Spleen (tissue), 11 donors: ENCODE measurements around the gene NPHP4. TPM values are rescaled to one million over a fixed set of nuclear protein-coding genes. Genes with fewer than 3 reads are reported as not detected.

Experiments used
- DNase-seq: peaks from one replicate; pipeline ENCODE4 v3.0.0-alpha.2; 2020
- H3K27ac ChIP-seq, 8 donors: fragments of 200-600 bp; sonication (generic) in 7 of 8; 1 replicate in 4 of 8; 2 replicates in 4 of 8; pipeline versions ENCODE4 v1.5.0 to v1.8.0; 2016 to 2021; ENCODE audit warnings: inconsistent platforms in 4 of 8, mild to moderate bottlenecking in 4 of 8, moderate library complexity in 1 of 8
- H3K27me3 ChIP-seq, 7 donors: fragments of 200-600 bp; sonication (generic) in 6 of 7; replicated peaks in 1 of 7; 1 replicate in 4 of 7; 2 replicates in 3 of 7; pipeline versions ENCODE4 v1.5.0 to v1.8.0; 2016 to 2021; ENCODE audit warnings: inconsistent platforms in 3 of 7, mild to moderate bottlenecking in 1 of 7
- H3K36me3 ChIP-seq, 6 donors: fragments of 200-600 bp; sonication (generic) in 5 of 6; 1 replicate in 4 of 6; 2 replicates in 2 of 6; pipeline versions ENCODE4 v1.5.0 to v1.8.0; 2016 to 2021; ENCODE audit warnings: inconsistent platforms in 2 of 6
- H3K4me1 ChIP-seq, 6 donors: fragments of 200-600 bp; sonication (generic) in 5 of 6; 1 replicate in 3 of 6; 2 replicates in 3 of 6; pipeline versions ENCODE4 v1.5.0 to v1.8.0; 2016 to 2021; ENCODE audit warnings: inconsistent platforms in 3 of 6
- H3K4me3 ChIP-seq, 8 donors: fragments of 200-600 bp; sonication (generic) in 7 of 8; 1 replicate in 4 of 8; 2 replicates in 4 of 8; pipeline versions ENCODE4 v1.5.0 to v1.8.0; 2016 to 2021; ENCODE audit warnings: inconsistent platforms in 4 of 8, mild to moderate bottlenecking in 4 of 8, moderate library complexity in 2 of 8
- H3K9me3 ChIP-seq, 8 donors: fragments of 200-600 bp; sonication (generic) in 7 of 8; 1 replicate in 4 of 8; 2 replicates in 4 of 8; pipeline versions ENCODE4 v1.5.0 to v1.8.0; 2016 to 2021; ENCODE audit warnings: inconsistent platforms in 4 of 8
- POLR2A ChIP-seq, 3 donors: fragments of 450-650 bp; IDR thresholded peaks; one replicate each; pipeline ENCODE4 v1.5.1; 2017; ENCODE audit warnings: antibody characterized with exemption in 3 of 3, mild to moderate bottlenecking in 1 of 3
- POLR2AphosphoS5 ChIP-seq, 3 donors: sonication (generic); formaldehyde crosslinking; IDR thresholded peaks; one replicate each; pipeline ENCODE4 v1.5.1; 2017; ENCODE audit warnings: antibody characterized with exemption in 3 of 3
- WGBS, 5 donors: extraction: QIAGEN DNeasy Blood & Tissue Kit in 3 of 5; methylation state at CpG; one replicate each; pipeline versions ENCODE4 v1.1.5 to v1.1.7; 2013 to 2018; 5-methylcytosine and 5-hydroxymethylcytosine counted together
- intact Hi-C: fragments of 100-400 bp; cut with DNase I; formaldehyde crosslinking; loops from one replicate; pipeline ENCODE4 v1.15.0; 2023; ENCODE audit warnings: low total_unique reads
- polyA plus RNA-seq, 3 donors: library from polyadenylated mRNA; stranded (reverse); fragments of 200-250 nt; gene quantifications; one replicate each; pipeline ENCODE4 v1.2.1, GENCODE V29; 2013
- total RNA-seq, 7 donors: library from RNA; depleted of rRNA in 3 of 7; stranded (reverse); fragments of >200 nt in 3 of 7; fragmentation: NEBNext Ultra II Directional in 4 of 7; extraction: Animal tissue kit (Norgen Biotek cat#: 25700) in 4 of 7; gene quantifications; one replicate each; pipeline versions ENCODE4 v1.1.0 to v1.2.1, GENCODE V29; 2016 to 2021
- TF ChIP-seq, protein P1 (sequence below), 11 experiments: fragments of 200-600 bp in 7 of 11; fragments of 450-650 bp in 4 of 11; sonication (generic) in 4 of 11; IDR thresholded peaks in 8 of 11; conservative IDR thresholded peaks in 3 of 11; 1 replicate in 7 of 11; 2 replicates in 4 of 11; pipeline versions ENCODE4 v1.4.0 to v1.8.0; 2016 to 2021; ENCODE audit warnings: antibody characterized with exemption in 11 of 11, inconsistent platforms in 4 of 11, mild to moderate bottlenecking in 1 of 11
- donor health status: healthy with polysubstance abuse.
- donor health status: DM: no; HTN: no; CAD: no; lungs with moderate emphysema.
- donor health status: DM: no; HTN: no; CAD: no.
- donor health status: Bipolar disorder and iron deficiency.
- donor health status: healthy.
- donor health status: DM: no; HTN: no; CAD: no.
- donor health status: DM: yes; HTN: yes; CAD: no.

Gene NPHP4
- total and polyA plus RNA-seq, 10 donors: 1.2 to 17.5 (median 9.4) TPM

DNA sequence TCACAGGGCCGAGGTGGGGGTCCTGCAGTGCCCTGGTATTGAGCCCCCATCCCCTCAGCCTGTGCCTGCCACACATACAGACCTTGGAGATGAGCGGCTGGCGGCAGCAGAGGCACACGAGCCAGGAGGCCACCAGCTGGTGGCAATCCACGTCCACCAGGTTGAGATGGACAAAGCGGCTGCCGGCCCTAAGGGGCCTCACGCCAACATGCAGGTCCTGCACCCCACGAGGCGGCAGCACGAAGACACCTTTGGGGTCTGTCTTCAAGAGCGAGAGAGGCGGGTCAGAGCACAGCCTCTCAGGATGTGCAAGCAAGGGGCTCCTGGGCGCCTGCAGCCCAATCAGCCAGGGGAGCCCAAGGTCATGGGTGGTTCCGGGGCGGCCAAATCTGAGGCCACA is 128.0 kb downstream of the NPHP4 start:
- H3K4me1 ChIP-seq: no peaks in the 10 kb centered on the region
- intact Hi-C loops: no loop called here
- no peaks in the 10 kb centered on the region for H3K27me3 ChIP-seq
- H3K4me3 ChIP-seq: no peak overlapping the region
- WGBS, 5 donors: 81 to 96% (median 94%) methylated on average over 2 to 16 of the region's 16 CpGs; no CpG with 5 or more reads in 1 of the 5 donors
- TF ChIP-seq, protein P1, sequence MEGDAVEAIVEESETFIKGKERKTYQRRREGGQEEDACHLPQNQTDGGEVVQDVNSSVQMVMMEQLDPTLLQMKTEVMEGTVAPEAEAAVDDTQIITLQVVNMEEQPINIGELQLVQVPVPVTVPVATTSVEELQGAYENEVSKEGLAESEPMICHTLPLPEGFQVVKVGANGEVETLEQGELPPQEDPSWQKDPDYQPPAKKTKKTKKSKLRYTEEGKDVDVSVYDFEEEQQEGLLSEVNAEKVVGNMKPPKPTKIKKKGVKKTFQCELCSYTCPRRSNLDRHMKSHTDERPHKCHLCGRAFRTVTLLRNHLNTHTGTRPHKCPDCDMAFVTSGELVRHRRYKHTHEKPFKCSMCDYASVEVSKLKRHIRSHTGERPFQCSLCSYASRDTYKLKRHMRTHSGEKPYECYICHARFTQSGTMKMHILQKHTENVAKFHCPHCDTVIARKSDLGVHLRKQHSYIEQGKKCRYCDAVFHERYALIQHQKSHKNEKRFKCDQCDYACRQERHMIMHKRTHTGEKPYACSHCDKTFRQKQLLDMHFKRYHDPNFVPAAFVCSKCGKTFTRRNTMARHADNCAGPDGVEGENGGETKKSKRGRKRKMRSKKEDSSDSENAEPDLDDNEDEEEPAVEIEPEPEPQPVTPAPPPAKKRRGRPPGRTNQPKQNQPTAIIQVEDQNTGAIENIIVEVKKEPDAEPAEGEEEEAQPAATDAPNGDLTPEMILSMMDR (IDR thresholded peaks at IDR 0.05 in 8 of 11, conservative IDR thresholded peaks at IDR 0.05 in 3 of 11): no peak
- TF ChIP-seq POLR2A (IDR thresholded peaks at IDR 0.05) (no peak), POLR2AphosphoS5 (IDR thresholded peaks at IDR 0.05) (no peak)
- H3K27ac ChIP-seq: no peak overlapping the region
- H3K9me3 ChIP-seq: no peaks in the 10 kb centered on the region
- H3K36me3 ChIP-seq: peaks cover 0 to 78% (median 13%) of the 10 kb centered on the region in 6 donors
- no peak for DNase-seq

DNA sequence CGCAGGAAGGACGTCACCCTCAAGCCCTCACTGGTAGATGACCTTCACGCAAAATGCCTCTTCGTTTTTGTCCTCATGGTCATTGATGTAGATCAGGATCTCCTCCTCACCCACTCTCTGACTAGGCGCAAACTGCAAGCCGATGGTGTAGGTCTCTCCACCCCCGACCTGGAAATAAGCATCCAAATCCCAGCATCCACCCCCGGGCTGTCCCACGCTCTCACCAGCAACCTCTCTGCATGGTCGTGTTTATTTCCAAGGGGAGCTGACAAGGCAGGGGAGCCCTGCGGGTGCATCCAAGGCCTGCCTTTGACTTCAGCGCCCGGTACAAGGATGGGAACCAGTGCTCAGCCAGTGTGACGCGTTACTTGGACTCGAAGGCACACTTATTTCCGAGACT is 129.0 kb downstream of the NPHP4 start:
- DNase-seq: no peak
- intact Hi-C loops: no loop called here
- TF ChIP-seq, protein P1 (IDR thresholded peaks at IDR 0.05 in 8 of 11, conservative IDR thresholded peaks at IDR 0.05 in 3 of 11): no peak
- TF ChIP-seq POLR2AphosphoS5 (IDR thresholded peaks at IDR 0.05) (no peak), POLR2A (IDR thresholded peaks at IDR 0.05) (no peak)
- Histone ChIP-seq H3K4me1 (no peaks in the 10 kb centered on the region), H3K9me3 (no peaks in the 10 kb centered on the region), H3K27me3 (no peaks in the 10 kb centered on the region), H3K4me3 (no peak overlapping the region), H3K36me3 (peaks cover 0 to 85% (median 13%) of the 10 kb centered on the region in 6 donors), H3K27ac (no peak overlapping the region)
- 93 to 97% (median 95%) methylated on average over 17 of the region's 17 CpGs for WGBS, 5 donors

DNA sequence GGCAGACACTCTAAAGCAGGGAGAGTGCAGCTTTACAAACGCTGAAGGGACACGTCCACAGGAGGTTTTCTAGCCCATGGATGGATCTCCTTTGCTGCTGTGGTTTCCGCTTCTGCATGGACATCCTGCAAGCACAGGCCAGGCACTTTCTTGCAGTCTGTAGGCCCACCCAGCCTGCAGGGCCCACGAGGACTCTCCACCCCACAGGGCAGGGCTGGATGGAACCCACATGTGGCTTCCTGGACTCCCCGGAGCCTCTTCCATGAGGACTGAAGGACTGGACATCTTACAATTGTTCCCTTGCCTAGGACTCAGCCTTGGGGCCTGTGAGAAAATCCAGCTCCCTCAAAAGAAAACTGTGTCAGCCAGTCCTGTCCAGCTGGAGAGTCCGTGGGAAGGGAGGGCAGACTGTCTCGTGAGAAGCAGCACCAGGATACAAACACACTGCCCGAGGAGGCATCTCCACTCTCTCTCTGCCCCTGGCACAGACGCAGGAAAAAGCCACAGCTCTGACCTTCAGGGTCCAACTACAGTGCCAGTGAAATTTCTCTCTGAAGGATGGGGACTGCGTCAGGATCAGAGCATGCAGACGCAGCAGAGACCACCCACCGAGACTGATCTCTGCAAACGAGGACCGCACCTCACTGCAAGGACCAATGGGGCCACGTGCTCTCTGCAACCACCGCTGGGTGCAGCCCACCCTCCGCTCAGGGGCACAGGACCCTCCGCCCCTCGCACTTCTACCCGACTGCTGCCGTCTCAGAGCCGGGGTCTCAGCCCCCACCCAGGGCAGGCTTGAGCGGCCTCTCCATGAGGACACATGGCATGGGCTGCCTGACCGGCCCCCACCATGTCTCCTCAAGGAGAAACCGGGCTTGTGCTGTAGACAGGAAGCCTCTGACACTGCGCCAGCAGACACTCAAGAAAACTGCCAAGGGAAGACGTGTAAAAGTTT is 130.1 kb downstream of the NPHP4 start:
- Histone ChIP-seq H3K27ac (no peak overlapping the region), H3K9me3 (no peaks in the 10 kb centered on the region), H3K36me3 (peaks cover 0 to 74% (median 11%) of the 10 kb centered on the region in 6 donors), H3K27me3 (no peaks in the 10 kb centered on the region), H3K4me3 (no peak overlapping the region), H3K4me1 (no peaks in the 10 kb centered on the region)
- no peak for DNase-seq
- WGBS, 5 donors: 91 to 95% (median 91%) methylated on average over 21 to 27 of the region's 27 CpGs
- TF ChIP-seq POLR2AphosphoS5 (IDR thresholded peaks at IDR 0.05) (no peak), POLR2A (IDR thresholded peaks at IDR 0.05) (no peak)
- TF ChIP-seq, protein P1 (IDR thresholded peaks at IDR 0.05 in 8 of 11, conservative IDR thresholded peaks at IDR 0.05 in 3 of 11): no peak
- intact Hi-C loops: no loop called here

DNA sequence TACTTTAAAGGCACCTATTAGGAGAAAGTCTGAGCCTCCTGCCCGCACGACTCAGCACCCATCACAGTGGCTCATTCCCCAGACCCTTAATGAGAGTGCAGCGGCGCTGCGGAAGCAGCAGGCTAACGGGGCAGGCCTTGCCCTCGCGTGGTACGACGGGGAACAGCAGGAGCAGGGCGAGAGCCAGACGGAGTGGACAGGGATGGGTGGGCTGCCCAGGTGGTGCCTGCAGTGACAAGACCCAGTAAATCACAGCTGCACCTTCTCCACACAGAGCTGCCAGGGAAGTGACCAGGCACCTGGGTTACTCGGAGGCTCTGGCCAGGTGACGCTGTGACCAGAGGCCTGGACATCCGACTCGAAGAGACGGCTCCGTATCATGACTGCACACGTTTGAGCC is 131.9 kb downstream of the NPHP4 start:
- 90 to 95% (median 93%) methylated on average over 12 to 19 of the region's 19 CpGs for WGBS, 5 donors
- TF ChIP-seq, protein P1 (IDR thresholded peaks at IDR 0.05 in 8 of 11, conservative IDR thresholded peaks at IDR 0.05 in 3 of 11): no peak
- TF ChIP-seq POLR2AphosphoS5 (IDR thresholded peaks at IDR 0.05) (no peak), POLR2A (IDR thresholded peaks at IDR 0.05) (no peak)
- Histone ChIP-seq H3K9me3 (no peaks in the 10 kb centered on the region), H3K27ac (no peak overlapping the region), H3K4me1 (no peaks in the 10 kb centered on the region), H3K36me3 (peaks cover 0 to 63% (median 9%) of the 10 kb centered on the region in 6 donors), H3K4me3 (no peak overlapping the region), H3K27me3 (no peaks in the 10 kb centered on the region)
- DNase-seq: no peak
- intact Hi-C loops: no loop called here
